Mesothelial cell of epicardium (in vitro differentiated cells): ENCODE measurements around the gene RCAN2. TPM values are rescaled to one million over a fixed set of nuclear protein-coding genes. Genes with fewer than 3 reads are reported as not detected.

Experiments
- DNase-seq, 2 experiments: peaks; one replicate each; pipeline ENCODE4 v3.0.0; 2021; ENCODE audit warnings: low spot score in 2 of 2; ENCODE audit not compliant: unreplicated experiment in 2 of 2
- H3K27ac Mint-ChIP-seq: 2 replicates; pipeline ENCODE4 v1.8.0; 2021; ENCODE audit warnings: mixed read lengths
- H3K27me3 Mint-ChIP-seq: 2 replicates; pipeline ENCODE4 v1.8.0; 2021; ENCODE audit warnings: low read depth, mixed read lengths
- H3K36me3 Mint-ChIP-seq: 2 replicates; pipeline ENCODE4 v1.8.0; 2021; ENCODE audit warnings: mixed read lengths
- H3K4me1 Mint-ChIP-seq: 2 replicates; pipeline ENCODE4 v1.8.0; 2021; ENCODE audit warnings: mixed read lengths
- H3K4me3 Mint-ChIP-seq: 2 replicates; pipeline ENCODE4 v1.8.0; 2021; ENCODE audit warnings: mild to moderate bottlenecking, moderate library complexity, mixed read lengths
- H3K9me3 Mint-ChIP-seq: 2 replicates; pipeline ENCODE4 v1.8.0; 2021; ENCODE audit warnings: mixed read lengths
- total RNA-seq: library from RNA; stranded (reverse); gene quantifications from 3 replicates; pipeline ENCODE4 v1.2.1, GENCODE V29; 2021
- TF ChIP-seq, protein P1 (sequence below): fragments of 200-600 bp; sonication (generic); IDR thresholded peaks from one replicate; pipeline ENCODE4 v1.5.0; 2021; ENCODE audit warnings: antibody characterized with exemption; ENCODE audit not compliant: unreplicated experiment

The RCAN2 gene
- total RNA-seq, 1 donor from 2014 or later, result 4.0 TPM

DNA sequence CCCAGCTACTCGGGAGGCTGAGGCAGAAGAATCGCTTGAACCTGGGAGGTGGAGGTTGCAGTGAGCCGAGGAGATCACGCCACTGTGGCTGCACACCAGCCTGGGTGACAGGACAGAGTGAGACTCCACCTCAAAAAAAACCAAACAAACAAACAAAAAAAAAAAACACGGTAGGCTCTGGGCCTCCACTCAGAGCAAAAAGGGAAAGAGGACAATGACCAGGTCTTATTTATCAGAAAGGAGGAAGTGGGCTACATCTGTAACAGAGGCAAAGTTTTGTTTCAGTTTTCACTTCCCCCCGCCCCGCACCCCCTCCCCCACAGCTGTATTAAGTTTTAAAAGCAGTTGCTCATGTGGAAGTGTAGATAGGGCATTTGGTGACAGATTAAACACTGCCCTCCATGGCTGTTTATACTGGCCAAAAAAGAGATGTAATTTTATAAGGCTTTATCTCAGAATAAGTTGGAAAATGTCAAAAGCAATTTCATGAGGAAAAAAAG, 114.6 kb downstream of the RCAN2 start:
- TF ChIP-seq, protein P1, sequence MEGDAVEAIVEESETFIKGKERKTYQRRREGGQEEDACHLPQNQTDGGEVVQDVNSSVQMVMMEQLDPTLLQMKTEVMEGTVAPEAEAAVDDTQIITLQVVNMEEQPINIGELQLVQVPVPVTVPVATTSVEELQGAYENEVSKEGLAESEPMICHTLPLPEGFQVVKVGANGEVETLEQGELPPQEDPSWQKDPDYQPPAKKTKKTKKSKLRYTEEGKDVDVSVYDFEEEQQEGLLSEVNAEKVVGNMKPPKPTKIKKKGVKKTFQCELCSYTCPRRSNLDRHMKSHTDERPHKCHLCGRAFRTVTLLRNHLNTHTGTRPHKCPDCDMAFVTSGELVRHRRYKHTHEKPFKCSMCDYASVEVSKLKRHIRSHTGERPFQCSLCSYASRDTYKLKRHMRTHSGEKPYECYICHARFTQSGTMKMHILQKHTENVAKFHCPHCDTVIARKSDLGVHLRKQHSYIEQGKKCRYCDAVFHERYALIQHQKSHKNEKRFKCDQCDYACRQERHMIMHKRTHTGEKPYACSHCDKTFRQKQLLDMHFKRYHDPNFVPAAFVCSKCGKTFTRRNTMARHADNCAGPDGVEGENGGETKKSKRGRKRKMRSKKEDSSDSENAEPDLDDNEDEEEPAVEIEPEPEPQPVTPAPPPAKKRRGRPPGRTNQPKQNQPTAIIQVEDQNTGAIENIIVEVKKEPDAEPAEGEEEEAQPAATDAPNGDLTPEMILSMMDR, result no peak
- H3K36me3 Mint-ChIP-seq, result no peaks in the 10 kb centered on the region
- H3K27me3 Mint-ChIP-seq, result peaks cover 3% of the 10 kb centered on the region
- DNase-seq, result no peak
- H3K27ac Mint-ChIP-seq, result no peak overlapping the region
- no peak overlapping the region for H3K4me3 Mint-ChIP-seq
- no peaks in the 10 kb centered on the region for H3K9me3 Mint-ChIP-seq
- peaks cover 14% of the 10 kb centered on the region for H3K4me1 Mint-ChIP-seq

DNA sequence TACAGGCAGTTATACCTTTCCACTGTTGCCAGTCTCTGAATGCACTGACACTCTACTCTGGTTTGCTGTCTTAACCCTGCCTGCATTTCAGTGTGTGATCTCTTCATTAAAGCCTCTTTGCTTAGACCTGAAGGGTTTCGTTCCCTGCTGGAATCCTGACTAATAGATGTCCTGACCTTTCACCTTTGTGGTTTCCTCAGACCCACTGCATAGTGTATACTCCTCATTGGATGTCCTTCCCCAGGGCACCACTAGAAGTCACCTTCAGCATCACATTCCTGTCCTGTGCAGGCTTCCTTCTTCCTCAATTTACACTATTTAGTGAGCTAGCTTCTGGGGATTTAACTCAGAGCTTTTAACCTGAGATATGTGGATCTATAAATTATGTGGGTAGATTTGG, 120.6 kb downstream of the RCAN2 start:
- H3K4me1 Mint-ChIP-seq, result peaks cover 28% of the 10 kb centered on the region
- TF ChIP-seq, protein P1, result no peak
- H3K27ac Mint-ChIP-seq, result no peak overlapping the region
- no peak overlapping the region for H3K4me3 Mint-ChIP-seq
- peaks cover 10% of the 10 kb centered on the region for H3K27me3 Mint-ChIP-seq
- H3K9me3 Mint-ChIP-seq, result no peaks in the 10 kb centered on the region
- DNase-seq, result no peak
- no peaks in the 10 kb centered on the region for H3K36me3 Mint-ChIP-seq

DNA sequence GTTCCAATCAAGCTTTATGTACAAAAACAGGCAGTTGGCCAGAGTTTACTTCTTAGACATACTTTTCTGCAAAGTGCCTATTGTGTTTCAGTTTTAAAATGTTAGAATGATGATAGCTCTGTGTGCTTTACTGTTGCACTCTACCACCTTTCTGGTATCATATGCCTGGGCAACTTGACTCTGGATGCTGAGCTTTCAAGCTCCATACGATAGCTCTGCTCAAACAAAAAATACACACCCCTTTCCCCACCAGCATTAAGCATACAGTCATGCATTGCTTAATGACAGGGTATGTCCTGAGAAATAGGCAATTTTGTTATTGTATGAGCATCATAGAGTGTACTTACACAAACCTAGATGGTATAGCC, 123.1 kb downstream of the RCAN2 start:
- H3K4me3 Mint-ChIP-seq, result no peak overlapping the region
- peaks cover 15% of the 10 kb centered on the region for H3K27me3 Mint-ChIP-seq
- H3K27ac Mint-ChIP-seq, result no peak overlapping the region
- TF ChIP-seq, protein P1, result no peak
- H3K36me3 Mint-ChIP-seq, result no peaks in the 10 kb centered on the region
- no peaks in the 10 kb centered on the region for H3K9me3 Mint-ChIP-seq
- peaks cover 28% of the 10 kb centered on the region for H3K4me1 Mint-ChIP-seq
- DNase-seq, result no peak

DNA sequence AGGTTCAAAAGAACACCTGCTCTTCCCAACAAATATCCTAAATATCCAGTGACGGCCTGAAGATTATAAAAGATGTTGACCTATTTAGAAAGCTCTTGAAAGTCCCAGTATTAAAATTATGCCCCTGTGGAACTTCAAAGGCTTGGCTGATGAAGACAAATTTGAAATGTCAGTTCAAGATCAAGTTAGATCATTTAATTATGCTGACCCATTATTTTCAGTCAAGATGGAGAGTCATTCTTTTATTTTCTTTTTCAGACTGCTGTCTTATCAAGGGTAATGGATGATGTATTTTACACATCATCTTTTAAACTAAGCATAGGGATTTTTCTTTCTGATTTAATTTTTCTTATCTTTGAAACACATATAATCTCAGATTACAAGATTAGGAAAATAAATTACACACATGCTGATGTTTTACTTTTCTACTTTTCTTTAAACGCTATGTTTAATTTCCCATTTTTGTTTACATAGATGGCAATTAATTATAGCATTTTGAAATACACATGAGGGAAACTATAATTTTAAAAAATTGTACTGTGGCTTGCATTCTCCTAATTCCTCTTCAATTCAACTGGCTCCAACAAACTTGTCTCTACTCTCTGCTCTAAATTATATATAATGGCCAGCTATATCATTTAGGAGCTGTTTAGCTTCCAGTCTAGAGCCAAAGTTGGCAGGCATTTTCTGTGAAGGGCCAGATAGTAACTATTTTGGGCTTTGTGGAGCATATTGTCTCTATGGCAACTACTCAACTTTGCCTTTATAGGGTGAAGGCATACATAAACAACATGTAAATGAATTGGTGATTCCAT, 123.7 kb downstream of the RCAN2 start:
- Mint-ChIP-seq H3K4me1 (peaks cover 28% of the 10 kb centered on the region), H3K4me3 (no peak overlapping the region), H3K9me3 (no peaks in the 10 kb centered on the region), H3K27ac (no peak overlapping the region), H3K27me3 (peaks cover 13% of the 10 kb centered on the region), H3K36me3 (no peaks in the 10 kb centered on the region)
- no peak for DNase-seq
- TF ChIP-seq, protein P1, result no peak

DNA sequence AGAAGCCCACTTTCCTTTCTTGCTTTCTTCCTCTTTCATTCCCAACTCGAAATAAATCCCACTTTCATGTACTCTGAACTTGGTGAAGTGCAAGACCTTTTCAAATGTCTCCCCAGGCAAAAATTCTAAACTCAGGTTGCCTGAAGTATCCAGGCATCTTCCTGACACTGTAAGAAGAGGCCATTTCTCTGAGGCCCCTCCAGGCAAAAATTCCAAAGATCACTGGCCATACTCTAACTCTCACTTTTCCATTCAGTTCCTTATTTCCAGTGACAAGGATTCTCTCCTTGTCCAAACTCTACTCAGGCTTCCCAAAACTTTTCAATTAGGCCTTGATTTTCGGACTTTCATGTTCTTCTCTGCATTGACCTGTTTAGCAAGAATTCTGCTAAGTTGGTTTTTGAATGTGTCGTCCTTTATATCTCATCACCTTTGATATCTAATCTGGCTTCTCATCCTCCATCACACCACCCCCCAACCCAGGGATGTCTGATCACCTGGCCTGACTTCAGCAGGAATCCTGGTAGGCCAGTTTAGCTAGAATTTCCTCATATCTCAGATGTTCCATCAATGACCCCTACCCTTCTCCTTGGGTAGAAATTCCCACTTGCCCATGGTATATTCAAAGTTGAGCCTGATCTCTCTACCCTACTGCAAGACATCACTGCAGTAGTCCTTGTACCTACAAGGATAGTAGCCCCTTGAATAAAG, 124.9 kb downstream of the RCAN2 start:
- H3K27me3 Mint-ChIP-seq, result peaks cover 15% of the 10 kb centered on the region
- H3K9me3 Mint-ChIP-seq, result no peaks in the 10 kb centered on the region
- H3K36me3 Mint-ChIP-seq, result no peaks in the 10 kb centered on the region
- no peak overlapping the region for H3K4me3 Mint-ChIP-seq
- no peak overlapping the region for H3K27ac Mint-ChIP-seq
- TF ChIP-seq, protein P1, result no peak
- DNase-seq, result no peak
- H3K4me1 Mint-ChIP-seq, result peaks cover 28% of the 10 kb centered on the region
